Measurements from ENCODE around the gene ADCK2.

- no peak for TF ChIP-seq ZFP3 (CRISPR knock-in tag; IDR thresholded peaks at IDR 0.05)
- no peak for TF ChIP-seq ZC3H10 (CRISPR knock-in tag; IDR thresholded peaks at IDR 0.05)
- TF ChIP-seq PATZ1 (CRISPR knock-in tag; IDR thresholded peaks at IDR 0.05; ENCODE audit: borderline replicate concordance) = no peak
- TF ChIP-seq BACH2 (CRISPR knock-in tag; IDR thresholded peaks at IDR 0.05; ENCODE audit: borderline replicate concordance) = no peak
- TF ChIP-seq TCF4 (CRISPR knock-in tag; IDR thresholded peaks at IDR 0.05; ENCODE audit: borderline replicate concordance) = no peak
- TF ChIP-seq ISL1 (CRISPR knock-in tag; IDR thresholded peaks at IDR 0.05) = no peak
- TF ChIP-seq OSR1 (CRISPR knock-in tag; IDR thresholded peaks at IDR 0.05) = no peak
- no peak for TF ChIP-seq ZNF70 (CRISPR knock-in tag; IDR thresholded peaks at IDR 0.05)
- TF ChIP-seq RARB (CRISPR knock-in tag; IDR thresholded peaks at IDR 0.05) = no peak
- TF ChIP-seq CSDC2 (CRISPR knock-in tag; IDR thresholded peaks at IDR 0.05) = no peak
These were observed 1.6 kb downstream of the ADCK2 start for GRCh38 chr7:140674356-140674800.
